Hematopoietic multipotent progenitor cell treated with erythropoietin and hydrocortisone succinate and interleukin-3 and kit ligand, for 17 days (in vitro differentiated cells): ENCODE results near the gene PIEZO1.

ENCODE experiments used
- DNase-seq: peaks from one replicate; pipeline ENCODE4 v3.0.0-alpha.2; 2015; ENCODE audit warnings: low spot score

Gene PIEZO1

GRCh38 chr16:88691129-88691813 is 93.7 kb downstream of the PIEZO1 start:
- DNase-seq = no peak

- no peak for DNase-seq
These were observed 94.5 kb downstream of the PIEZO1 start for GRCh38 chr16:88690341-88691128.

- DNase-seq = peak; percentile 56
These were observed 96.8 kb downstream of the PIEZO1 start for GRCh38 chr16:88688013-88688778.

- DNase-seq = no peak
These were observed 97.4 kb downstream of the PIEZO1 start for GRCh38 chr16:88687676-88688012.

GRCh38 chr16:88687254-88687576 is 97.8 kb downstream of the PIEZO1 start:
- no peak for DNase-seq

- peak; percentile 61 for DNase-seq
These were observed 98.4 kb downstream of the PIEZO1 start, which contains the start of gene SNAI3 for GRCh38 chr16:88686439-88687253. Gene SNAI3 (minus strand): TSS chr16:88686507. CDS start chr16:88686406, 101 bp downstream.

- DNase-seq = peak; percentile 9
These were observed 99.0 kb downstream of the PIEZO1 start for GRCh38 chr16:88686062-88686438.

GRCh38 chr16:88685156-88686061 is 99.6 kb downstream of the PIEZO1 start:
- DNase-seq = no peak

- no peak for DNase-seq
These were observed 100.4 kb downstream of the PIEZO1 start for GRCh38 chr16:88684569-88685155.

GRCh38 chr16:88681709-88682451 is 103.1 kb downstream of the PIEZO1 start:
- no peak for DNase-seq

GRCh38 chr16:88681084-88681680 is 103.8 kb downstream of the PIEZO1 start:
- DNase-seq = no peak

- DNase-seq = no peak
These were observed 104.4 kb downstream of the PIEZO1 start for GRCh38 chr16:88680554-88681083.

GRCh38 chr16:88678224-88678979 is 106.6 kb downstream of the PIEZO1 start:
- no peak for DNase-seq

- DNase-seq = no peak
These were observed 107.3 kb downstream of the PIEZO1 start for GRCh38 chr16:88677721-88678120.

GRCh38 chr16:88676502-88677242 is 108.3 kb downstream of the PIEZO1 start:
- DNase-seq = no peak

GRCh38 chr16:88673716-88674379 is 111.2 kb downstream of the PIEZO1 start:
- no peak for DNase-seq

- no peak for DNase-seq
These were observed 112.2 kb downstream of the PIEZO1 start for GRCh38 chr16:88672776-88673175.
